BLaER1 (cell line): ENCODE data around the gene STARD7.
A peak's percentile ranks its signal among the peaks of the same experiment; 100 is the strongest.

Experiments used
- H3K27ac ChIP-seq: shearing (Covaris generic); formaldehyde crosslinking; 2 replicates; pipeline ENCODE4 v1.8.1; 2022
- H3K27me3 ChIP-seq: shearing (Covaris generic); formaldehyde crosslinking; 2 replicates; pipeline ENCODE4 v1.8.1; 2022
- H3K36me3 ChIP-seq: shearing (Covaris generic); formaldehyde crosslinking; 2 replicates; pipeline ENCODE4 v1.8.1; 2022
- H3K4me1 ChIP-seq: shearing (Covaris generic); formaldehyde crosslinking; 2 replicates; pipeline ENCODE4 v1.8.1; 2022
- H3K4me2 ChIP-seq: shearing (Covaris generic); formaldehyde crosslinking; 2 replicates; pipeline ENCODE4 v1.8.1; 2022
- H3K4me3 ChIP-seq: shearing (Covaris generic); formaldehyde crosslinking; 2 replicates; pipeline ENCODE4 v1.8.1; 2022
- H3K9ac ChIP-seq: shearing (Covaris generic); formaldehyde crosslinking; 2 replicates; pipeline ENCODE4 v1.8.1; 2022
- H3K9me3 ChIP-seq: shearing (Covaris generic); formaldehyde crosslinking; 2 replicates; pipeline ENCODE4 v1.8.1; 2022
- H4K20me1 ChIP-seq: shearing (Covaris generic); formaldehyde crosslinking; 2 replicates; pipeline ENCODE4 v1.8.1; 2022
- Cebpa-rat ChIP-seq: shearing (Covaris generic); IDR thresholded peaks from 2 replicates; pipeline ENCODE4 v1.8.1; 2022

Gene STARD7

GRCh38 chr2:96248624-96249023, 40.0 kb upstream of the STARD7 start:
- H3K9me3 ChIP-seq = no peaks in the 10 kb centered on the region
- no peak for TF ChIP-seq Cebpa-rat

GRCh38 chr2:96247896-96248295, 39.3 kb upstream of the STARD7 start:
- Histone ChIP-seq H3K4me2 (no peak overlapping the region), H3K9ac (no peak overlapping the region), H4K20me1 (no peaks in the 10 kb centered on the region), H3K4me3 (no peak overlapping the region), H3K36me3 (peaks cover 36% of the 10 kb centered on the region), H3K4me1 (peaks cover 51% of the 10 kb centered on the region), H3K9me3 (no peaks in the 10 kb centered on the region), H3K27me3 (no peaks in the 10 kb centered on the region), H3K27ac (no peak overlapping the region)
- no peak for TF ChIP-seq Cebpa-rat

More at GRCh38 chr2:96248624-96249023, 40.0 kb upstream of the STARD7 start:
- H3K27ac ChIP-seq = no peak overlapping the region
- H3K4me3 ChIP-seq = no peak overlapping the region
- no peak overlapping the region for H3K4me2 ChIP-seq
- no peaks in the 10 kb centered on the region for H3K27me3 ChIP-seq
- no peaks in the 10 kb centered on the region for H4K20me1 ChIP-seq
- peaks cover 47% of the 10 kb centered on the region for H3K4me1 ChIP-seq
- H3K36me3 ChIP-seq = peaks cover 43% of the 10 kb centered on the region
- H3K9ac ChIP-seq = no peak overlapping the region

- Histone ChIP-seq H3K9ac (no peak overlapping the region), H3K4me3 (no peak overlapping the region), H3K9me3 (no peaks in the 10 kb centered on the region), H3K36me3 (peaks cover 27% of the 10 kb centered on the region), H3K4me2 (peak overlapping the region; percentile 68), H3K4me1 (peaks cover 59% of the 10 kb centered on the region), H4K20me1 (no peaks in the 10 kb centered on the region), H3K27me3 (no peaks in the 10 kb centered on the region), H3K27ac (peak overlapping the region; percentile 72)
- no peak for TF ChIP-seq Cebpa-rat
Measured at GRCh38 chr2:96247009-96247408, 38.4 kb upstream of the STARD7 start.

- TF ChIP-seq Cebpa-rat = no peak
- no peaks in the 10 kb centered on the region for H4K20me1 ChIP-seq
- H3K4me2 ChIP-seq = peak overlapping the region; percentile 68
- H3K27me3 ChIP-seq = no peaks in the 10 kb centered on the region
- peaks cover 59% of the 10 kb centered on the region for H3K4me1 ChIP-seq
- H3K9me3 ChIP-seq = no peaks in the 10 kb centered on the region
- no peak overlapping the region for H3K4me3 ChIP-seq
- H3K27ac ChIP-seq = peak overlapping the region; percentile 72
- peak overlapping the region; percentile 38; the same call in 1 of the 2 replicates for H3K9ac ChIP-seq
- H3K36me3 ChIP-seq = peaks cover 16% of the 10 kb centered on the region
Measured at GRCh38 chr2:96245609-96246390, 37.2 kb upstream of the STARD7 start.

- Histone ChIP-seq H3K4me3 (no peak overlapping the region), H3K4me1 (peaks cover 58% of the 10 kb centered on the region), H3K4me2 (no peak overlapping the region), H4K20me1 (no peaks in the 10 kb centered on the region), H3K9me3 (no peaks in the 10 kb centered on the region), H3K27ac (no peak overlapping the region), H3K27me3 (no peaks in the 10 kb centered on the region), H3K36me3 (peaks cover 13% of the 10 kb centered on the region), H3K9ac (no peak overlapping the region)
- no peak for TF ChIP-seq Cebpa-rat
Measured at GRCh38 chr2:96243843-96244242, 35.2 kb upstream of the STARD7 start.

GRCh38 chr2:96241900-96242611, 33.4 kb upstream of the STARD7 start:
- H3K9ac ChIP-seq = peak overlapping the region; percentile 67

GRCh38 chr2:96241227-96241626, 32.6 kb upstream of the STARD7 start:
- H3K4me1 ChIP-seq = peaks cover 42% of the 10 kb centered on the region
- H3K27ac ChIP-seq = peak overlapping the region; percentile 83
- H3K9me3 ChIP-seq = no peaks in the 10 kb centered on the region
- H3K4me2 ChIP-seq = peak overlapping the region; percentile 74
- H3K4me3 ChIP-seq = 0 out of 2 replicates have a peak overlapping the region, but pooled peaks have one; percentile 17
- H3K9ac ChIP-seq = peak overlapping the region; percentile 67; the same call in 1 of the 2 replicates
- H3K36me3 ChIP-seq = peaks cover 34% of the 10 kb centered on the region
- no peak for TF ChIP-seq Cebpa-rat
- no peaks in the 10 kb centered on the region for H4K20me1 ChIP-seq
- H3K27me3 ChIP-seq = no peaks in the 10 kb centered on the region

More at GRCh38 chr2:96241900-96242611, 33.4 kb upstream of the STARD7 start:
- Histone ChIP-seq H3K27ac (peak overlapping the region; percentile 83), H3K27me3 (no peaks in the 10 kb centered on the region), H3K36me3 (peaks cover 26% of the 10 kb centered on the region), H3K9me3 (no peaks in the 10 kb centered on the region), H3K4me2 (peak overlapping the region; percentile 74), H3K4me3 (peak overlapping the region; percentile 17; the same call in 1 of the 2 replicates), H4K20me1 (no peaks in the 10 kb centered on the region), H3K4me1 (peaks cover 50% of the 10 kb centered on the region)
- no peak for TF ChIP-seq Cebpa-rat

GRCh38 chr2:96240341-96241038, 31.9 kb upstream of the STARD7 start:
- H3K36me3 ChIP-seq = peaks cover 34% of the 10 kb centered on the region
- TF ChIP-seq Cebpa-rat = no peak
- H3K27ac ChIP-seq = peak overlapping the region; percentile 83
- no peak overlapping the region for H3K4me3 ChIP-seq
- peak overlapping the region; percentile 74; the same call in 1 of the 2 replicates for H3K4me2 ChIP-seq
- no peaks in the 10 kb centered on the region for H3K9me3 ChIP-seq
- no peak overlapping the region for H3K9ac ChIP-seq
- no peaks in the 10 kb centered on the region for H3K27me3 ChIP-seq
- H4K20me1 ChIP-seq = no peaks in the 10 kb centered on the region
- peaks cover 38% of the 10 kb centered on the region for H3K4me1 ChIP-seq

- H3K4me1 ChIP-seq = peaks cover 35% of the 10 kb centered on the region
- H3K9me3 ChIP-seq = no peaks in the 10 kb centered on the region
- H3K36me3 ChIP-seq = peaks cover 34% of the 10 kb centered on the region
- H3K9ac ChIP-seq = no peak overlapping the region
- H4K20me1 ChIP-seq = no peaks in the 10 kb centered on the region
- H3K4me3 ChIP-seq = no peak overlapping the region
- H3K4me2 ChIP-seq = no peak overlapping the region
- no peak overlapping the region for H3K27ac ChIP-seq
- TF ChIP-seq Cebpa-rat = no peak
- H3K27me3 ChIP-seq = no peaks in the 10 kb centered on the region
Measured at GRCh38 chr2:96239745-96240264, 31.2 kb upstream of the STARD7 start.
